ENCODE results near the gene GPC4. TPM values are rescaled to one million over a fixed set of nuclear protein-coding genes. Genes with fewer than 3 reads are reported as not detected.

GPC4 gene
- total RNA-seq, 1 donor from 2014 or later = 64.6 TPM

DNA sequence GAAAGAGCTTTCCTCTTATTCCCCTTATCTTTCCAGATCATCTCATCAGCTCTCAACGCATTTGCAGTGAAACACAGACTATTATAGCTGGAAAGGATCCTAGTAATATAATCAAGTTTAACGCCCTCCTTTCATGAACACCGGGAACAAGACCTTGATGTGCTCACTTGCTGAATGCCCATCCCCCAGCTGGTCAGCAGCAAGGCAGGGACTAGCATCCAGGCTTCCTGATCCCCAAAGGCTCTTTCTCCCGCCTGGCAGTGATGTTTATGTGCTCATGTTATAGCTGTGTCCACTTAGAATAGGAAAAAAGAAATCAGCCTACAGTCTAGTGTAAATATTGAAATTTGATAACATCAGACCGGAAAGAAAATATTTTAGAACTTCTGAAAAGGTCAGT lies 24.6 kb downstream of the GPC4 start:
- Mint-ChIP-seq H3K4me1 (ENCODE audit: low read depth) (peaks cover 43% of the 10 kb centered on the region), H3K27me3 (ENCODE audit: low read depth) (no peaks in the 10 kb centered on the region), H3K27ac (ENCODE audit: unreplicated experiment) (peak overlapping the region; percentile 53), H3K4me3 (ENCODE audit: unreplicated experiment) (peak overlapping the region; percentile 5), H3K9me3 (ENCODE audit: low read depth) (no peaks in the 10 kb centered on the region), H3K36me3 (ENCODE audit: low read depth) (no peaks in the 10 kb centered on the region)
- DNase-seq (ENCODE audit: low spot score) = no peak
- TF ChIP-seq, protein P1, sequence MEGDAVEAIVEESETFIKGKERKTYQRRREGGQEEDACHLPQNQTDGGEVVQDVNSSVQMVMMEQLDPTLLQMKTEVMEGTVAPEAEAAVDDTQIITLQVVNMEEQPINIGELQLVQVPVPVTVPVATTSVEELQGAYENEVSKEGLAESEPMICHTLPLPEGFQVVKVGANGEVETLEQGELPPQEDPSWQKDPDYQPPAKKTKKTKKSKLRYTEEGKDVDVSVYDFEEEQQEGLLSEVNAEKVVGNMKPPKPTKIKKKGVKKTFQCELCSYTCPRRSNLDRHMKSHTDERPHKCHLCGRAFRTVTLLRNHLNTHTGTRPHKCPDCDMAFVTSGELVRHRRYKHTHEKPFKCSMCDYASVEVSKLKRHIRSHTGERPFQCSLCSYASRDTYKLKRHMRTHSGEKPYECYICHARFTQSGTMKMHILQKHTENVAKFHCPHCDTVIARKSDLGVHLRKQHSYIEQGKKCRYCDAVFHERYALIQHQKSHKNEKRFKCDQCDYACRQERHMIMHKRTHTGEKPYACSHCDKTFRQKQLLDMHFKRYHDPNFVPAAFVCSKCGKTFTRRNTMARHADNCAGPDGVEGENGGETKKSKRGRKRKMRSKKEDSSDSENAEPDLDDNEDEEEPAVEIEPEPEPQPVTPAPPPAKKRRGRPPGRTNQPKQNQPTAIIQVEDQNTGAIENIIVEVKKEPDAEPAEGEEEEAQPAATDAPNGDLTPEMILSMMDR (IDR thresholded peaks at IDR 0.05) = no peak

DNA sequence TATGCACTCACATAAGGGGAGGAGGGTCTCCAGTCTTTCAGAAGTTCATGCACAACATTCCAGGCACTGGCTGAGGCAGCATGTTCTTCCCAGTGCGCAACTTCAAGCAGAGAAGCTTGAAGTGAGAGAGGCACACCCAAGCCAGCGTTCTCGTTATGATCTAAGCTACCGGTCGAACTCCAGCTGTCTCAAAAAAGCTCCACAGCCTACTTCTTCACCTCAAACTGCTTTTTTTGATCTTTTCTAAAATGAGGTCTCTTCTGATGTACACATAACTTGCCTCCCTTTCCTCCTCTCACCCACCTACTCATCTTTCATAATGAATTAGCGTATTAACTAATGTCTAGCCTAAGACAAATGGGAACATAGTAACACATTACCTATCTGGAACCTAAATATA lies 25.3 kb downstream of the GPC4 start:
- DNase-seq (ENCODE audit: low spot score) = no peak
- no peak overlapping the region for H3K4me3 Mint-ChIP-seq (ENCODE audit: unreplicated experiment)
- H3K4me1 Mint-ChIP-seq (ENCODE audit: low read depth) = peaks cover 50% of the 10 kb centered on the region
- H3K27me3 Mint-ChIP-seq (ENCODE audit: low read depth) = no peaks in the 10 kb centered on the region
- TF ChIP-seq, protein P1 (IDR thresholded peaks at IDR 0.05) = no peak
- H3K27ac Mint-ChIP-seq (ENCODE audit: unreplicated experiment) = no peak overlapping the region
- no peaks in the 10 kb centered on the region for H3K36me3 Mint-ChIP-seq (ENCODE audit: low read depth)
- H3K9me3 Mint-ChIP-seq (ENCODE audit: low read depth) = no peaks in the 10 kb centered on the region

DNA sequence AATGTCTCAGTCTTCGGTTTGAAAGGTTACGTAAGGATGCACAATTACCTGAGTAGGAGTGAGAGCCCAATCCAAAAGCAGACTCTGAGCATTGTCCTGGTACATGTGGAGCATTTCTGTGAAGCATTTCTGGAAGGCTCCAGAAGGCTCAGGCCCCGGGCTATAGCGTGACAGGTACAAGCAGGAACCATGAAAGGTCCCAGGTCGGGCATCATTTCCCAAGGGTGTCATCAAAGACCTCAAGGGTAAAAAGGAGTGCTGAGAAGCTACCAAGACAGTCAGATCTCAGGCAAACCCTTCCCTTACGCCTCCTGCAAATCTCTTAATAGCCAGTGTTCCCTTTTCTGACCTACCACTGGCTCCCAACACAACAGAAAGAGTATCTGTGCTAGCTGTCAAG lies 30.8 kb downstream of the GPC4 start:
- Mint-ChIP-seq H3K36me3 (ENCODE audit: low read depth) (no peaks in the 10 kb centered on the region), H3K9me3 (ENCODE audit: low read depth) (no peaks in the 10 kb centered on the region), H3K27me3 (ENCODE audit: low read depth) (no peaks in the 10 kb centered on the region), H3K4me1 (ENCODE audit: low read depth) (peaks cover 28% of the 10 kb centered on the region), H3K4me3 (ENCODE audit: unreplicated experiment) (no peak overlapping the region), H3K27ac (ENCODE audit: unreplicated experiment) (no peak overlapping the region)
- TF ChIP-seq, protein P1 (IDR thresholded peaks at IDR 0.05) = no peak
- no peak for DNase-seq (ENCODE audit: low spot score)

DNA sequence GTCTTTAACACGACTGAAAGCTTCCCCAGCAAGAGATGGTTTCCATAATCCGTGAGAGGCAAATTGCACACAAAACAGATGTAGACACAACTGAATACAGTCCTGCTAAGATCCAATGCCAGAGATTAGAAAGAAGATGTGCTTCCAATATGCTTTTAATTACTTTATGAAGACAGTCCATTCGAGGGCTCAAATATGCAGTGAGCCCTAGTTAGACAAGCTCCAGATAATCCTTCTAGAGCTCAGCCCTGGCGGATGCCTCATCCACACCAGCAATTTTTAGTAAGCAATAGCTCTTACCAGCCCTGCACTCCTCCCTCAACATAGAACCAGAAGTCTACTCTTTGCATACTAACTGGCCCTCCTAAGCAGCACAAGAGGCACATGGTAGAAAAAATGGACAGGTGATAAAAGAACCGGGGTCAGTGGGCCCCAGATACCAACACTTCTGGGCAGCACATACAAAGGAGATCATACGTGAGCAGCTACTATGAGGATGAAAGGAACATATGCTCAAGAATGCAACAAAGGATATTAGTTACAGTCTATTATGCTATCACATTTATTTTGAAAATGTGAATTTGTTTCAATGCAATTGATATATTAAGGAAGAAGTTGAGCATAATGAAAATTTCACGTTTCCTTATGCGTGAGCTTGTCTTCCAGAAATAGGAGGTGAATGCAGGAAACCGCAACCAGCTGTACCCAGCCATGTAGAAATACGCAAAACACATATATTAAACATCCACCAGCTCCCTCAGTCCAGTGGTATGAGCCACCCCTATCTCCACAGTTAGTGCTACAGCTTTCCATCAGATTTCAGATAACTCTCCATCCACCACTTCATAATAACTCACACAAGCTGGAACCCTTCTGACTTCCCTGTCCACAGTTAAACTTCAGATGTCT lies 34.3 kb downstream of the GPC4 start:
- Mint-ChIP-seq H3K36me3 (ENCODE audit: low read depth) (no peaks in the 10 kb centered on the region), H3K27ac (ENCODE audit: unreplicated experiment) (no peak overlapping the region), H3K4me1 (ENCODE audit: low read depth) (peaks cover 40% of the 10 kb centered on the region)

DNA sequence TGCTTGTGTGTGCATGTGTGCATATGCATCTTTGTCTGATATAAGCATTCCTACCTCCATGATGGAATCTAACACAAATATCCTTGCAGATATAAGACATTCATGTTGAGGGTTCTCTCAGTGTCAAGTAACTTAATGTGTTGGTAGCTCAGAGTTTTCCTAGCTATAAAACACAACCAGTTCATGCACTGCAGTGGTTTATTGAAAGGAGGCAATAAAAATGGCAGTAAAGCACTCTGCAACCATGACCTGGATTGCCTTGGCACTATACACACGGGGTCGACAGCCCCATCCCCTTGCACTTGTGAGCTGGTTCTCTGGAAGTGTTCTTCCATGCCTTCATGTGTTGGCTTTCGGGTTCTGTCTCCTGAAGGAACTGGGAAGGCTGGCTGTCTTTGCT lies 38.9 kb downstream of the GPC4 start:
- no peak for DNase-seq (ENCODE audit: low spot score)
- H3K4me3 Mint-ChIP-seq (ENCODE audit: unreplicated experiment) = no peak overlapping the region
- H3K36me3 Mint-ChIP-seq (ENCODE audit: low read depth) = no peaks in the 10 kb centered on the region
- TF ChIP-seq, protein P1 (IDR thresholded peaks at IDR 0.05) = no peak
- H3K9me3 Mint-ChIP-seq (ENCODE audit: low read depth) = no peaks in the 10 kb centered on the region
- H3K4me1 Mint-ChIP-seq (ENCODE audit: low read depth) = peaks cover 50% of the 10 kb centered on the region
- no peak overlapping the region for H3K27ac Mint-ChIP-seq (ENCODE audit: unreplicated experiment)
- no peaks in the 10 kb centered on the region for H3K27me3 Mint-ChIP-seq (ENCODE audit: low read depth)

More for the DNA sequence above, 34.3 kb downstream of the GPC4 start:
- no peak overlapping the region for H3K4me3 Mint-ChIP-seq (ENCODE audit: unreplicated experiment)
- DNase-seq (ENCODE audit: low spot score) = no peak
- no peaks in the 10 kb centered on the region for H3K9me3 Mint-ChIP-seq (ENCODE audit: low read depth)
- TF ChIP-seq, protein P1 (IDR thresholded peaks at IDR 0.05) = no peak
- H3K27me3 Mint-ChIP-seq (ENCODE audit: low read depth) = no peaks in the 10 kb centered on the region

Data from chondrocyte (in vitro differentiated cells).